Measurements from ENCODE around the gene PTPMT1. TPM values are rescaled to one million over a fixed set of nuclear protein-coding genes. Genes with fewer than 3 reads are reported as not detected.
A peak's percentile ranks its signal among the peaks of the same experiment; 100 is the strongest.

The PTPMT1 gene
- total and polyA plus RNA-seq, 12 donors: 16.9 to 66.9 (median 22.4) TPM

- intact Hi-C loops (cut with DNase I): loop anchor here in 2 of 10 donors (10.0 kb wide), 3 partner anchors 117 to 237 kb away; partner anchors contain the start of gene SPI1 (in 2 of the 2)
- TF ChIP-seq, protein P1, sequence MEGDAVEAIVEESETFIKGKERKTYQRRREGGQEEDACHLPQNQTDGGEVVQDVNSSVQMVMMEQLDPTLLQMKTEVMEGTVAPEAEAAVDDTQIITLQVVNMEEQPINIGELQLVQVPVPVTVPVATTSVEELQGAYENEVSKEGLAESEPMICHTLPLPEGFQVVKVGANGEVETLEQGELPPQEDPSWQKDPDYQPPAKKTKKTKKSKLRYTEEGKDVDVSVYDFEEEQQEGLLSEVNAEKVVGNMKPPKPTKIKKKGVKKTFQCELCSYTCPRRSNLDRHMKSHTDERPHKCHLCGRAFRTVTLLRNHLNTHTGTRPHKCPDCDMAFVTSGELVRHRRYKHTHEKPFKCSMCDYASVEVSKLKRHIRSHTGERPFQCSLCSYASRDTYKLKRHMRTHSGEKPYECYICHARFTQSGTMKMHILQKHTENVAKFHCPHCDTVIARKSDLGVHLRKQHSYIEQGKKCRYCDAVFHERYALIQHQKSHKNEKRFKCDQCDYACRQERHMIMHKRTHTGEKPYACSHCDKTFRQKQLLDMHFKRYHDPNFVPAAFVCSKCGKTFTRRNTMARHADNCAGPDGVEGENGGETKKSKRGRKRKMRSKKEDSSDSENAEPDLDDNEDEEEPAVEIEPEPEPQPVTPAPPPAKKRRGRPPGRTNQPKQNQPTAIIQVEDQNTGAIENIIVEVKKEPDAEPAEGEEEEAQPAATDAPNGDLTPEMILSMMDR (IDR thresholded peaks at IDR 0.05): no peak
- DNase-seq (no peak), ATAC-seq (peak in 5 of 8 donors; percentile 26 to 59 (median 48))
- H3K9me3 ChIP-seq: no peaks in the 10 kb centered on the region
- H3K4me1 ChIP-seq: peaks cover 5 to 38% (median 25%) of the 10 kb centered on the region in 9 donors
- H3K4me3 ChIP-seq: no peak overlapping the region
- H3K27ac ChIP-seq: peak overlapping the region in 1 of 10 donors; percentile 12
- no peaks in the 10 kb centered on the region for H3K27me3 ChIP-seq
- WGBS, 2 donors: 52 to 65% methylated on average over 6 of the region's 6 CpGs
- peaks cover 0 to 27% (median under 1%) of the 10 kb centered on the region in 9 donors for H3K36me3 ChIP-seq
Measured at GRCh38 chr11:47611348-47611794, 46.0 kb downstream of the PTPMT1 start.

- Histone ChIP-seq H3K4me1 (peaks cover 0 to 18% (median 6%) of the 10 kb centered on the region in 9 donors), H3K4me3 (no peak overlapping the region), H3K36me3 (peaks cover 0 to 57% (median 6%) of the 10 kb centered on the region in 9 donors), H3K27me3 (no peaks in the 10 kb centered on the region), H3K9me3 (no peaks in the 10 kb centered on the region), H3K27ac (no peak overlapping the region)
- DNase-seq (no peak), ATAC-seq (no peak)
- TF ChIP-seq, protein P1 (IDR thresholded peaks at IDR 0.05): no peak
- intact Hi-C loops (cut with DNase I): loop anchor here in 4 of 10 donors (5.0 to 10.0 kb wide), 4 partner anchors 120 to 243 kb away; partner anchors contain the start of gene SPI1 (in 2 of the 4)
Measured at GRCh38 chr11:47615249-47615648, 49.9 kb downstream of the PTPMT1 start.

DNA sequence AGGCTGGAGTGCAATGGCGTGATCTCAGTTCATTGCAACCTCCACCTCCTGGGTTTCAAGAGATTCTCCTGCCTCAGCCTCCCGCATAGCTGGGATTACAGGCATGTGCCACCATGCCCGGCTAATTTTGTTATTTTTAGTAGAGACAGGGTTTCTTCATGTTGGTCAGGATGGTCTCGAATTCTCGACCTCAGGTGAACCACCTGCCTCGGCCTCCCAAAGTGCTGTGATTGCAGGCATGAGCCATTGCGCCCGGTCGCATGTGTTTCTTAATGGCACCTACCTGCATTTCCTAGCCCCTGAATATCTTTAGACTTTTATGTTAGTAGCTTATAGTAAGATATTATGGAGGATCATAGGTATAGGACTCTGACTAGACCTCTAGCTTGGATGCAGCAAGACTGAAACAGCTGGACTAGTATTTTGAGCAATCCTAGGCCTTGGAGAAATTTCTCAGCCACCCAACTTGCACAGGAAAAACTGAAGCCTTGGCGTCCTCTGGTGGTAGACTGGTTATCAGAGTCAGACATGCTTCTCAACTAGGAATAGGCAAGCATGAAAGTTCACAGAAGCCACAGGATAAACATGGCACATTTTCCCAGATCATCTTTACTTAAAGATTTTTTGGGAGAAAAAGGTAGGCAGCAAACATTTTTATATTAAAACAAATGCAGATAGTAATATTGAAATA lies 51.5 kb downstream of the PTPMT1 start:
- Histone ChIP-seq H3K36me3 (peaks cover 0 to 64% (median 5%) of the 10 kb centered on the region in 9 donors), H3K27ac (peak overlapping the region in 1 of 10 donors; percentile 37), H3K27me3 (no peaks in the 10 kb centered on the region), H3K4me1 (peaks cover 0 to 11% (median 0%) of the 10 kb centered on the region in 9 donors), H3K9me3 (no peaks in the 10 kb centered on the region), H3K4me3 (no peak overlapping the region)
- 85 to 86% methylated on average over 10 of the region's 10 CpGs for WGBS, 2 donors
- ATAC-seq: peak; percentile 59 to 90 (median 82)
- intact Hi-C loops (cut with DNase I): loop anchor here in 4 of 10 donors (5.0 to 10.0 kb wide), 4 partner anchors 122 to 245 kb away; partner anchors contain the start of gene SPI1 (in 2 of the 4)
- DNase-seq: peak in 1 of 2 donors; percentile 66
- TF ChIP-seq, protein P1 (IDR thresholded peaks at IDR 0.05): peak; percentile 46 to 82 (median 76)

- no peaks in the 10 kb centered on the region for H3K9me3 ChIP-seq
- H3K27ac ChIP-seq: peak overlapping the region in 1 of 10 donors; percentile 37
- 50 to 53% methylated on average over 3 of the region's 3 CpGs for WGBS, 2 donors
- peaks cover 0 to 69% (median 10%) of the 10 kb centered on the region in 9 donors for H3K36me3 ChIP-seq
- no peaks in the 10 kb centered on the region for H3K27me3 ChIP-seq
- H3K4me3 ChIP-seq: no peak overlapping the region
- intact Hi-C loops (cut with DNase I): loop anchor here in 4 of 10 donors (5.0 to 10.0 kb wide), 4 partner anchors 123 to 245 kb away; partner anchors contain the start of gene SPI1 (in 2 of the 4)
- DNase-seq (no peak), ATAC-seq (peak in 2 of 8 donors; percentile 7 to 9)
- H3K4me1 ChIP-seq: peaks cover 0 to 11% (median 0%) of the 10 kb centered on the region in 9 donors
- TF ChIP-seq, protein P1 (IDR thresholded peaks at IDR 0.05): no peak
Measured at GRCh38 chr11:47617417-47617809, 52.0 kb downstream of the PTPMT1 start.
